HG03196 (cell line): ENCODE results near the gene USO1.
"Not testable (repeated sequence)": the region's sequence is repeated elsewhere in the genome, so short reads cannot be mapped to it uniquely, and the experiment has no call there.

Experiments used
- ATAC-seq: cut with Tn5 transposase; IDR thresholded peaks from one replicate; pipeline ENCODE4 v1.9.1; 2021; ENCODE audit not compliant: unreplicated experiment

Gene USO1

GRCh38 chr4:75752637-75753036, 28.3 kb downstream of the USO1 start:
- ATAC-seq: no peak

- no peak for ATAC-seq
Observed at GRCh38 chr4:75769036-75769435, 44.7 kb downstream of the USO1 start.

GRCh38 chr4:75771607-75772006, 47.2 kb downstream of the USO1 start:
- ATAC-seq: no peak

GRCh38 chr4:75777589-75777988, 53.2 kb downstream of the USO1 start:
- no peak for ATAC-seq

- ATAC-seq: no peak
Observed at GRCh38 chr4:75779105-75779757, 54.9 kb downstream of the USO1 start.

GRCh38 chr4:75781305-75781704, 56.9 kb downstream of the USO1 start:
- ATAC-seq: no peak

GRCh38 chr4:75786526-75786925, 62.1 kb downstream of the USO1 start:
- ATAC-seq: no peak

- no peak for ATAC-seq
Observed at GRCh38 chr4:75786938-75787337, 62.6 kb downstream of the USO1 start.

GRCh38 chr4:75790024-75790423, 65.6 kb downstream of the USO1 start:
- no peak for ATAC-seq

GRCh38 chr4:75800972-75801371, 76.6 kb downstream of the USO1 start:
- ATAC-seq: no peak

- ATAC-seq: not testable (repeated sequence)
Observed at GRCh38 chr4:75806035-75806434, 81.7 kb downstream of the USO1 start.

GRCh38 chr4:75817901-75818300, 93.5 kb downstream of the USO1 start:
- ATAC-seq: no peak

- ATAC-seq: no peak
Observed at GRCh38 chr4:75819121-75819520, 94.7 kb downstream of the USO1 start.

- ATAC-seq: no peak
Observed at GRCh38 chr4:75820197-75820596, 95.8 kb downstream of the USO1 start.

GRCh38 chr4:75820676-75821075, 96.3 kb downstream of the USO1 start:
- no peak for ATAC-seq

- ATAC-seq: no peak
Observed at GRCh38 chr4:75821216-75821615, 96.8 kb downstream of the USO1 start.

- no peak for ATAC-seq
Observed at GRCh38 chr4:75821966-75822365, 97.6 kb downstream of the USO1 start.

GRCh38 chr4:75822416-75822815, 98.0 kb downstream of the USO1 start:
- no peak for ATAC-seq

- no peak for ATAC-seq
Observed at GRCh38 chr4:75823812-75824211, 99.4 kb downstream of the USO1 start.

GRCh38 chr4:75830906-75831305, 106.5 kb downstream of the USO1 start:
- ATAC-seq: no peak

GRCh38 chr4:75831856-75832405, 107.6 kb downstream of the USO1 start:
- ATAC-seq: no peak

- ATAC-seq: no peak
Observed at GRCh38 chr4:75834095-75834771, 109.9 kb downstream of the USO1 start.

GRCh38 chr4:75834772-75835154, 110.4 kb downstream of the USO1 start:
- no peak for ATAC-seq
